IPS-18a (cell line): ENCODE data around the gene SREBF2.

Experiments
- H3K27ac ChIP-seq: one replicate; pipeline ENCODE4 v1.5.1; 2013; ENCODE audit warnings: low read length
- H3K27me3 ChIP-seq: one replicate; pipeline ENCODE4 v1.6.1; 2013; ENCODE audit warnings: mild to moderate bottlenecking, low read length; ENCODE audit not compliant: control insufficient read depth, insufficient read depth
- H3K36me3 ChIP-seq: one replicate; pipeline ENCODE4 v1.6.1; 2013; ENCODE audit warnings: low read depth, low read length; ENCODE audit not compliant: control insufficient read depth
- H3K4me1 ChIP-seq: one replicate; pipeline ENCODE4 v1.6.1; 2013; ENCODE audit warnings: low read depth, low read length; ENCODE audit not compliant: control insufficient read depth
- H3K4me3 ChIP-seq: one replicate; pipeline ENCODE4 v1.5.1; 2013; ENCODE audit warnings: low read length
- H3K9ac ChIP-seq: one replicate; pipeline ENCODE4 v1.6.1; 2013; ENCODE audit warnings: mild to moderate bottlenecking, low read length, moderate library complexity
- H3K9me3 ChIP-seq: one replicate; pipeline ENCODE4 v1.6.1; 2013; ENCODE audit warnings: low read depth, low read length; ENCODE audit not compliant: control insufficient read depth

The SREBF2 gene

DNA sequence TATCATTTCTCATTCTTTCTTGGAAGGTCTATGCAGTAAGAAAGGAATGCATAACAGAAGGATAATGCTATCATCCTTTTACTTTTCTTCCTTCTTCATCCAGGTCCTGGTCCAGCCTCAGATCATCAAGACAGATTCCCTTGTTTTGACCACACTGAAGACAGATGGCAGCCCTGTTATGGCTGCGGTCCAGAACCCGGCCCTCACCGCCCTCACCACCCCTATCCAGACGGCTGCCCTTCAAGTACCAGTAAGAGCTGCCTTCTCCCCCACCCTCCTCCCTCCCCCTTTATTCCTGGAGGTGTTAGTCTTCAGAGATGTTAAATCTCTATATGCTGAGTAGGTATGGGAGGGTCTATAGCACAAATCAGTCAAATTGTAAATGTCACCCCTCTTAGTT is 37.9 kb downstream of the SREBF2 start:
- no peak overlapping the region for H3K4me3 ChIP-seq
- peaks cover 85% of the 10 kb centered on the region for H3K36me3 ChIP-seq
- no peaks in the 10 kb centered on the region for H3K4me1 ChIP-seq
- no peak overlapping the region for H3K9ac ChIP-seq
- no peaks in the 10 kb centered on the region for H3K27me3 ChIP-seq
- H3K9me3 ChIP-seq = no peaks in the 10 kb centered on the region
- no peak overlapping the region for H3K27ac ChIP-seq

GRCh38 chr22:41873391-41873790 is 40.5 kb downstream of the SREBF2 start:
- no peak overlapping the region for H3K4me3 ChIP-seq
- peaks cover 90% of the 10 kb centered on the region for H3K36me3 ChIP-seq
- no peaks in the 10 kb centered on the region for H3K9me3 ChIP-seq
- no peaks in the 10 kb centered on the region for H3K4me1 ChIP-seq
- H3K9ac ChIP-seq = no peak overlapping the region
- H3K27ac ChIP-seq = no peak overlapping the region
- no peaks in the 10 kb centered on the region for H3K27me3 ChIP-seq

GRCh38 chr22:41874090-41874489 is 41.2 kb downstream of the SREBF2 start:
- no peaks in the 10 kb centered on the region for H3K9me3 ChIP-seq
- H3K27ac ChIP-seq = no peak overlapping the region
- H3K27me3 ChIP-seq = no peaks in the 10 kb centered on the region
- H3K4me3 ChIP-seq = no peak overlapping the region
- peaks cover 90% of the 10 kb centered on the region for H3K36me3 ChIP-seq
- H3K9ac ChIP-seq = no peak overlapping the region
- H3K4me1 ChIP-seq = no peaks in the 10 kb centered on the region

DNA sequence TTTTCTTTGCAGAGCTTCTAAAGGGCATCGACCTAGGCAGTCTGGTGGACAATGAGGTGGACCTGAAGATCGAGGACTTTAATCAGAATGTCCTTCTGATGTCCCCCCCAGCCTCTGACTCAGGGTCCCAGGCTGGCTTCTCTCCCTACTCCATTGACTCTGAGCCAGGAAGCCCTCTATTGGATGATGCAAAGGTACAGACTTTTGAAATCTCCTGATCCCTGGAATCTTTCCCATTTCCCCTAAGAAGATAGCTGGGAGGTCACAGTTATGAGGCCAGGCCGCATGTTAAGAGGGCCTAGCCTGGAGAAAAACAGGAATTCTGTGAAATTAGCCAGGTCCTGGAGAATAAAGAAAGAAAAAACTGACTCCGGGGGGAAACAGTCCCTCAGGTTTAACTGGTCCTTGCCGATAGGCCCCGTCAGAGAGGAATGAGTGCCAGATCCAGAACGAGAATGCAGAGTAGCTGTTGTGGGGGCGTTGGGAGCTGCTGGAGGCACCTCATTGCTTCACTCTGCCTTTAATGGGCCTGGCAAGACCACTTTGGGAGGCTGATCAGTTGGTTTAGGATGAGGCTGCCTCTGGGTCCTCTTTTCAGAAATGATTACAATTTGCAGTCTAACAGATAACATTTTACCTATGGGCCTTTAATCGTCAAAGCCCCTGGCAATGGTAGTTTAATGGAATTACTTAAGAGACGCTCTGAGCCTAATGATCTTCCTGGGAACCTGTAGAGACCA is 42.8 kb downstream of the SREBF2 start:
- no peaks in the 10 kb centered on the region for H3K9me3 ChIP-seq
- H3K4me1 ChIP-seq = no peaks in the 10 kb centered on the region
- H3K4me3 ChIP-seq = no peak overlapping the region
- no peak overlapping the region for H3K27ac ChIP-seq
- H3K36me3 ChIP-seq = peaks cover 90% of the 10 kb centered on the region
- H3K27me3 ChIP-seq = no peaks in the 10 kb centered on the region
- no peak overlapping the region for H3K9ac ChIP-seq

- Histone ChIP-seq H3K9me3 (no peaks in the 10 kb centered on the region), H3K27me3 (no peaks in the 10 kb centered on the region), H3K36me3 (peaks cover 90% of the 10 kb centered on the region), H3K27ac (no peak overlapping the region), H3K9ac (no peak overlapping the region), H3K4me3 (no peak overlapping the region), H3K4me1 (no peaks in the 10 kb centered on the region)
These were observed 43.4 kb downstream of the SREBF2 start for GRCh38 chr22:41876275-41876674.

GRCh38 chr22:41876675-41877074 is 43.8 kb downstream of the SREBF2 start:
- peaks cover 90% of the 10 kb centered on the region for H3K36me3 ChIP-seq
- no peak overlapping the region for H3K4me3 ChIP-seq
- no peaks in the 10 kb centered on the region for H3K9me3 ChIP-seq
- no peaks in the 10 kb centered on the region for H3K27me3 ChIP-seq
- no peak overlapping the region for H3K9ac ChIP-seq
- no peaks in the 10 kb centered on the region for H3K4me1 ChIP-seq
- no peak overlapping the region for H3K27ac ChIP-seq

DNA sequence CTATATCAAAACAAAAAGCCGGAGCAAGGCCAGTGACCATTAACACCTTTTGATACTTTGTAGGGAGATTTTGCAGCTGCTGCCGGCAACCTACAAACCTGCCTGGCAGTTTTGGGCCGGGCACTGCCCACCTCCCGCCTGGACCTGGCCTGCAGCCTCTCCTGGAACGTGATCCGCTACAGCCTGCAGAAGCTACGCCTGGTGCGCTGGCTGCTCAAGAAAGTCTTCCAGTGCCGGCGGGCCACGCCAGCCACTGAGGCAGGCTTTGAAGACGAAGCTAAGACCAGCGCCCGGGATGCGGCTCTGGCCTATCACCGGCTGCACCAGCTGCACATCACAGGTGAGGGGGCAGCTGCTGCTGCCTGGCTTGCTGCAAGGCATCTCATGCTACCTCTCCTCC is 47.7 kb downstream of the SREBF2 start:
- no peaks in the 10 kb centered on the region for H3K4me1 ChIP-seq
- no peaks in the 10 kb centered on the region for H3K9me3 ChIP-seq
- no peak overlapping the region for H3K27ac ChIP-seq
- no peaks in the 10 kb centered on the region for H3K27me3 ChIP-seq
- no peak overlapping the region for H3K4me3 ChIP-seq
- H3K36me3 ChIP-seq = peaks cover 93% of the 10 kb centered on the region
- no peak overlapping the region for H3K9ac ChIP-seq

DNA sequence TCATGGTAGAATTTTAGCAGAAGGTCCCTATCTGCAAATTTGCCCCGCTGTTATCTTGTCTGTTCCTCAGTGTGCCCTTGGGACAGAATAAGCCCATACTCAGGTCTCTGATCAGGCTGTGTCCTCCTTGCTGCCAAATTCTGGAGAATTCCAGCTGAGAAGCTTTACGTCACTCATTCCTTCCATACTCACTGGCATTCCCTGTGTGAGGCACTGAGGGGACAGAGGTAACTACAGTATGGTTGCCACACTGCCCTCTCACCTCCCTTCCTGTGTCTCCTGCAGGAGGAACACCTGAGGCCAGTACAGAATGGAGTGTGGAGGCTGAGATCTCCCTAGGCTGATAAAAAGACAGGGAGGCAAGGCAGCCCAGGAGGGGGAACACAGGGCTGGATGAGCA is 50.5 kb downstream of the SREBF2 start:
- H3K27ac ChIP-seq = no peak overlapping the region
- no peaks in the 10 kb centered on the region for H3K27me3 ChIP-seq
- no peak overlapping the region for H3K9ac ChIP-seq
- no peaks in the 10 kb centered on the region for H3K9me3 ChIP-seq
- no peaks in the 10 kb centered on the region for H3K4me1 ChIP-seq
- no peak overlapping the region for H3K4me3 ChIP-seq
- peaks cover 94% of the 10 kb centered on the region for H3K36me3 ChIP-seq

DNA sequence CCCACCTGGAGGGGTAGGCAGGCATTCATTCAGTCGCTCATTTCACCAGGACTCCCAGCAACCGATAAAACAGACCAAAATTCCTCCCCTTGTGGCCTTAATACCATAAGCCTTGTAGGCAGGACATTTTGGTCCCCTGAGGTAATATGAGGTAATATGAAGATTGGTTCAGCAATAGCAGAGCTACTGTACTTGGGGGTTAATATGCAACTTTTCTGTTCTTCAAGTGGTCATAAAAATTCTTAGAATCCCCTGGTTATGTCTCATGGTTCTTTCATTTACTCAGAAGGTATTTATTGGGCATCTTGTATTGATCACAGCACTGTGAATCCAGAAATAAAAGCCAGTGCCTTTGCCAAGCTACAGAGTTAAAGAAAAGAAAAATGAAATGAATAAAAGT is 52.2 kb downstream of the SREBF2 start:
- H3K27ac ChIP-seq = no peak overlapping the region
- no peak overlapping the region for H3K9ac ChIP-seq
- no peaks in the 10 kb centered on the region for H3K4me1 ChIP-seq
- H3K9me3 ChIP-seq = no peaks in the 10 kb centered on the region
- H3K36me3 ChIP-seq = peaks cover 86% of the 10 kb centered on the region
- H3K4me3 ChIP-seq = no peak overlapping the region
- no peaks in the 10 kb centered on the region for H3K27me3 ChIP-seq

DNA sequence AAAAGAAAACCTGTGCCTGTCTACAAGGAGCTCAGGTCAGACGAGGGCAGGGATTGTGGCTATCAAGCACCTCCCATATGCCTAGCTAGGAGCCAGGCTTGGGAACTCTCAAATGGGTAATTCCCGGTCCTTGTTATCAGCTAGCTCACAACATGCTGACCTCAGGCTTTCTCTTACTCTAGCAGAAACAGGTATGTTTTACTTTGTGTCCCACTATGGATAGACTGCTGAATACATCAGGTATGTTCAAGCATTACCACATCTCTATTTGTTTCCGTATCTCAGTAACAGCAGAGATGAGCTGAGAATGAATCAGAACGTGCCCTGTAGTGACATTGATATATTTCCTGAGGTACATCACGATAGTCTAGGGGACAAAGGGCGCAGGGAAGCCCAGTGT is 52.6 kb downstream of the SREBF2 start:
- Histone ChIP-seq H3K27ac (no peak overlapping the region), H3K36me3 (peaks cover 85% of the 10 kb centered on the region), H3K27me3 (no peaks in the 10 kb centered on the region), H3K4me1 (no peaks in the 10 kb centered on the region), H3K9ac (no peak overlapping the region), H3K9me3 (no peaks in the 10 kb centered on the region), H3K4me3 (no peak overlapping the region)

GRCh38 chr22:41888627-41889200 is 55.8 kb downstream of the SREBF2 start:
- H3K4me1 ChIP-seq = no peaks in the 10 kb centered on the region
- H3K27ac ChIP-seq = no peak overlapping the region
- H3K9me3 ChIP-seq = no peaks in the 10 kb centered on the region
- H3K9ac ChIP-seq = no peak overlapping the region
- H3K27me3 ChIP-seq = no peaks in the 10 kb centered on the region
- H3K36me3 ChIP-seq = peaks cover 80% of the 10 kb centered on the region
- no peak overlapping the region for H3K4me3 ChIP-seq

GRCh38 chr22:41891407-41891806 is 58.5 kb downstream of the SREBF2 start:
- H3K36me3 ChIP-seq = peaks cover 71% of the 10 kb centered on the region
- H3K4me1 ChIP-seq = no peaks in the 10 kb centered on the region
- no peaks in the 10 kb centered on the region for H3K9me3 ChIP-seq
- H3K27me3 ChIP-seq = no peaks in the 10 kb centered on the region
- H3K4me3 ChIP-seq = no peak overlapping the region
- H3K27ac ChIP-seq = no peak overlapping the region
- no peak overlapping the region for H3K9ac ChIP-seq
